ENCODE data around the gene ANKRD36C.
"Not testable (repeated sequence)": the region's sequence is repeated elsewhere in the genome, so short reads cannot be mapped to it uniquely, and the experiment has no call there.

DNA sequence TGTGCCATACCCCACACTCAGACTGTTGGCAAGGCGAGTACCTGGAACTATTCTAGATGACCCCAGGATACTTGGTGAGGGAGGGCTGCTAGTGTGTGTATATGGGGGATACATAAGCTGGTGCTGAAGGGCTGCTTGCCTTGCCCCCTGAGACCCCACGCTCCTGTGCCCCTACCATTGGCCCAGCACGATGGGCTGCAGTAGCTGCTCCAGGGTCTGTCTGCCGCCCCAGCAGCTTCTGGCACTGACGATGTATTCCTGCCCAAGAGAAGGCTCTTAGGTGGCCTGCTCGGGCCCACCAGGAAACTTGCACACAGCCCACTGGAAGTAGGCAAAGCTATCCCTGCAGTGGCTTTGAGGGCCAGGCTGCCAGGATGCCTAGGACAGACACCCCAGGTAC, 34.1 kb upstream of the ANKRD36C start:
- not testable (repeated sequence) for TF ChIP-seq CTCF (IDR thresholded peaks at IDR 0.05 in 8 of 11, conservative IDR thresholded peaks at IDR 0.05 in 3 of 11); POLR2AphosphoS5 (IDR thresholded peaks at IDR 0.05); POLR2A (IDR thresholded peaks at IDR 0.05)

Data from spleen (tissue), 7 donors.